NT2/D1 (cell line): ENCODE measurements around the gene PRRC1.

Source experiments
- SUZ12 ChIP-seq: IDR thresholded peaks from 2 replicates; pipeline ENCODE4 v1.6.1; 2011; ENCODE audit not compliant: insufficient read length, insufficient read depth; ENCODE audit errors: extremely low read depth
- ZNF274 ChIP-seq: IDR thresholded peaks from 2 replicates; pipeline ENCODE4 v1.6.1; 2011; ENCODE audit warnings: mild to moderate bottlenecking, low read depth, low read length

DNA sequence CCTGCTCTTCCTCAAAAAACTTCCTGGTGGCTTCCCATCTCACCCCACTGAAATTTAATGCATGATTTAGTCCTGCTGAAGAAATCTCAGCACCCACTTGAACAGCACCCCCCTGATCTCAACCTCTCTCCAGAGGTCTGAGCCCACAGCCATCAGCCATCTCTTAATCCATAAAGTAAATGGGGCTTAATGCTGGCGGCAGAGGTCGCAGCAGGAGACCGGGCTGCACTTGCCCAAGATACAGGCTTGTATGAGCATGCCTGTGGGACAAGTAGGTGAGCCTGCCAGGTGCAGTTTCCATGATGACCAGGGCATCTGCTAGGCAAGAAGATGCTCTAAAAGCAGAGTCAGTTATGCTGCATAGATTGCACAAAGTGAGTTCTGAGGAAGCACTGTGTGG, 79.1 kb downstream of the PRRC1 start:
- TF ChIP-seq SUZ12 (no peak), ZNF274 (no peak)
